GM12875 (cell line): ENCODE measurements around the gene ALOX12.

ENCODE experiments used
- H3K4me3 ChIP-seq: one replicate; pipeline ENCODE4 v1.5.1; 2011; ENCODE audit warnings: low read depth, low read length, control low read depth
- CTCF ChIP-seq: IDR thresholded peaks from 2 replicates; pipeline ENCODE4 v1.5.1; 2011; ENCODE audit warnings: low read depth, mild to moderate bottlenecking, control low read depth, inconsistent platforms, low read length, moderate library complexity, borderline replicate concordance; ENCODE audit not compliant: insufficient read depth

Gene ALOX12

GRCh38 chr17:7017827-7018200 lies 22.0 kb downstream of the ALOX12 start:
- TF ChIP-seq CTCF = no peak
- no peak overlapping the region for H3K4me3 ChIP-seq

- no peak overlapping the region for H3K4me3 ChIP-seq
- no peak for TF ChIP-seq CTCF
Observed at GRCh38 chr17:7018331-7018964, 22.6 kb downstream of the ALOX12 start.

GRCh38 chr17:7019367-7019766 lies 23.5 kb downstream of the ALOX12 start:
- TF ChIP-seq CTCF = no peak

GRCh38 chr17:7019839-7020519 lies 24.1 kb downstream of the ALOX12 start:
- no peak for TF ChIP-seq CTCF
- no peak overlapping the region for H3K4me3 ChIP-seq

More at GRCh38 chr17:7019367-7019766, 23.5 kb downstream of the ALOX12 start:
- H3K4me3 ChIP-seq = no peak overlapping the region

- no peak for TF ChIP-seq CTCF
- H3K4me3 ChIP-seq = no peak overlapping the region
Observed at GRCh38 chr17:7020894-7021664, 25.2 kb downstream of the ALOX12 start.

GRCh38 chr17:7021993-7022778 lies 26.3 kb downstream of the ALOX12 start:
- TF ChIP-seq CTCF = peak; percentile 98
- peak overlapping the region; percentile 54 for H3K4me3 ChIP-seq
